GM19238 (cell line): ENCODE results near the gene LENG9.

ENCODE experiments used
- DNase-seq: peaks from one replicate; pipeline ENCODE4 v3.0.0; 2011; ENCODE audit warnings: low spot score; ENCODE audit not compliant: insufficient read length

LENG9 gene

DNA sequence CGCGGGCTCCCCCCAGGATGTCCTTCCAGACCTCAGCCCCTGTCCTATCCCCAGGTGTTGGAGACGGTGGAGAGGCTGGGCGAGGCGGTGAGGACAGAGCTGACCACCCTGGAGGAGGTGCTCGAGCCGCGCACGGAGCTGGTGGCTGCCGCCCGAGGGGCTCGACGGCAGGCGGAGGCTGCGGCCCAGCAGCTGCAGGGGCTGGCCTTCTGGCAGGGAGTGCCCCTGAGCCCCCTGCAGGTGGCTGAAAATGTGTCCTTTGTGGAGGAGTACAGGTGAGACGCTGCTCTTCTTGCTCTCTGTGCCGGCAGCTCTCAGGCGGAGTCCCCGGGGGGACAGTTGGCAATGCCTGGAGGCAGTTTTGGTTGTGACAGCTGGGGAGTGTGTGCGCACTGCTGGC, 41.4 kb downstream of the LENG9 start:
- no peak for DNase-seq

DNA sequence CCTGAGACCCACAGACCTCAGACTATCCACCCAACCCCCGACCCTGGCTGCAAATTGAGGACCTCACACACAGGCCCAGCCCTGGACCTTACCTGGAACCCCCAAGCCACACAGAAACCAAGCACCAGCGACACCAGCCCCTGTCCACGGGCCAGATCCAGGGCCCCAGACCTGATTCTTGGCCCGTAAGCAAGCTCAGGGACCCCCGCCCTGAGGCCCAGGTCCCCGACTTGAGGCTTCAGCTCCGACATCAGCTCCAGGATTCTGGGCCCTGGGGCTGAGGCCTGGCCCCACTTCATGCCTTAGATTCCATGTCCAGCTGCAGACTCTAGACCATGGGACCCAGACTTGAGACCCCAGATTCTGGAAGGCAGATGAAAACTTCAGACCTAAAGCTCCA, 42.1 kb downstream of the LENG9 start:
- DNase-seq = no peak

DNA sequence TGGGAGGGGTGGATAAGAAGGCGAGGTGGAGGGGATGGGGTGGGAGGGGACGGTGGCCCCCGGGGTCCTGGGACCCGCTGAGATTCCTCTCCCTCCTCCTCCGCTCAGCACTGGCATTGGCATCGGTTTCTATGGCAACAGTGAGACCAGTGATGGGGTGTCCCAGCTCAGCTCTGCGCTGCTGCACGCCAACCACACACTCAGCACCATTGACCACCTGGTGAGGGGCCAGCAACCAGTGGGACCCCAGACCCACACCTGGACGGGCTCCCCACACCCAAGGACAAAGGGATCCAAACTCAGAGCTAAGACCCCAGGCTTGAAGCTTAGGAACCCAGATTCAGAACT, 42.4 kb downstream of the LENG9 start:
- DNase-seq = no peak

DNA sequence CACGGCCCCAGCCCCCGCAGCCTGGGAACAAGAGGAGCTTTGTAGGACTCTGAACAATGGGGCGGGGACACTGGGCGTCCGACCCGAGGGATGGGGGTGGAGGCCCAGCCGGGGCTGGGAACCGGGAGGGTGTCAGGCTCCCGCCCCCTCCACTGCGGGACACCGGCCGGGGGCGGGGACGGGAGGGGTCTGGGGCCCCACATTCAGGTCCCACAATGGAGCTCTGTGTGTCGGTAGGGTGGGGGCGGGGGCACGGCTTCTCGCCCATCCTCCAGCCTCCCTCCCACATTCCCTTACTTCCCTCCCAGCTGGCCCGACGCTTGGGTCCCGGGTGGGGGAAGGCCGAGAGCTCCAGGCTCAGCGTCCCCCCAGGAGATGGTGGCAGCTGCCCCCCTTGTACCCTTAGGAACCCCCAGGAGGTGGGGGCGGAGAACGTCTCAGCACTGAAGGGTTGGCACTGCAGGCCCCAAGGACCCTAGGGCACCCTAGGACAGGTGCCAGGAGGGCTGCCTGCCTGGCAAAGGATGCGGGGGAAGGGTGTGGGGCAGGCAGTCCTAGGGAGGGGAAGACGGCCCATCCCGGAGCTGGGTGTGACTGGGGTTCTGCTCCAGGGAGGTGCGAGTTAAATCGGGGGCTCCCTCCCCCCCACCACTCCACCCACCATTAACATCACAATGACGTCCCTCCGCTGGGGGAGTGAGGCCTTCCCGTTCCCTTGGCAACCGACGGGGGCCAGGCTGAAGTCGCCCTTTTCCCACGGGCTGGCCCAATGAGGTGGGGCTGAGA, 43.0 kb downstream of the LENG9 start:
- DNase-seq = no peak

DNA sequence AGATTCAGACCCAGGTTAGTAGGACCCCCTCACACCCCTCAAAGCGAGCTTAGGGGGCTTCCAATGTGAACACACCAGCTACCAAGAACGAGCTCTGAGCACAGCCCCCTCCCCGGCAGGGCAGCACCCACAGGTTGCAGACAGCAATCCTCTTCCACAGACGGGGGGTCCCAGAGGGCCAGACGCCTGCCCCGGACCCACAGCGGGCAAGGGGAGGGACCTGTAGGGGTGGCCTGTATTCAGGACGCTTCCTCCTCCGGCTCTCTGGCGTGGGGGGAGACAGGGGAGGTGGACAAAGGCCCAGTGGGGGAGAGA, 43.6 kb downstream of the LENG9 start:
- no peak for DNase-seq

DNA sequence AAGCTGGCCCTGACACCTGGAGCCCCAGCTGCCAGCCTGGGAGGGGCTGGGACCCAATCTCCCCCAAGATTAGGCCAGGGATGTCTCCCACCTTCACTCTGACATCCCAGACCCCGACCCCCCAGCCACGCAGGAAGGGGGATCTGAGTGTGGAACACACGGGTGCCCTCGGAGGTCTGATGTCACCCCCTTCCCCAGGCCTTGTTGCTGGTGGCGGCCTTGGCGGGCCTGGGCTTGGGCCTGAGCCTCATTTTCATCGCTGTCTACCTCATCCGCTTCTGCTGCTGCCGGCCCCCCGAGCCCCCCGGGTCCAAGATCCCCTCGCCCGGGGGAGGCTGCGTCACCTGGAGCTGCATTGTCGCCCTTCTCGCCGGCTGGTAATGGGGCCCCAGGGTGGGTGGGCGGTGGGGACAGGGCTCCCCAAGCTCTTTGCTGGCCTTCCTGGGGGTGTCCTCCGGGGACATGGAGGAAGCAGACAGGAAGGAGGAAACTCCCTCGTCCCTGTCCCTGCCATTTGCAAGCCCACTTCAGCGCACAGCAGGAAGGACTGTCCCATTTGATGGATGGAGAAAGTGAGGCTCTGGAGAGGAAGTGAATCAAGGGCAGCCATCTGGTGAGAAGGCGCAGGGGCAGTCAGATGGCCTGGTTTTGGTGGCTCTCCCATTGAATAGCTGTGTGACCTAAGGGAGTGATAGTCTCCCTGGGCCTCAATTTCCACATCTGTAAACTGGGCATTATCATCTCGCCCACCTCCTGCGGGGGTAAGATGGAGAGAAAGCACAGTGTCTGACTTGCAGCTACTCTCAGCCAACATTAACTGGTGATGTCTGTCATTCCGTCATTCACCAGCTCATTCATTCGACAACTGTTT, 44.4 kb downstream of the LENG9 start:
- no peak for DNase-seq

DNA sequence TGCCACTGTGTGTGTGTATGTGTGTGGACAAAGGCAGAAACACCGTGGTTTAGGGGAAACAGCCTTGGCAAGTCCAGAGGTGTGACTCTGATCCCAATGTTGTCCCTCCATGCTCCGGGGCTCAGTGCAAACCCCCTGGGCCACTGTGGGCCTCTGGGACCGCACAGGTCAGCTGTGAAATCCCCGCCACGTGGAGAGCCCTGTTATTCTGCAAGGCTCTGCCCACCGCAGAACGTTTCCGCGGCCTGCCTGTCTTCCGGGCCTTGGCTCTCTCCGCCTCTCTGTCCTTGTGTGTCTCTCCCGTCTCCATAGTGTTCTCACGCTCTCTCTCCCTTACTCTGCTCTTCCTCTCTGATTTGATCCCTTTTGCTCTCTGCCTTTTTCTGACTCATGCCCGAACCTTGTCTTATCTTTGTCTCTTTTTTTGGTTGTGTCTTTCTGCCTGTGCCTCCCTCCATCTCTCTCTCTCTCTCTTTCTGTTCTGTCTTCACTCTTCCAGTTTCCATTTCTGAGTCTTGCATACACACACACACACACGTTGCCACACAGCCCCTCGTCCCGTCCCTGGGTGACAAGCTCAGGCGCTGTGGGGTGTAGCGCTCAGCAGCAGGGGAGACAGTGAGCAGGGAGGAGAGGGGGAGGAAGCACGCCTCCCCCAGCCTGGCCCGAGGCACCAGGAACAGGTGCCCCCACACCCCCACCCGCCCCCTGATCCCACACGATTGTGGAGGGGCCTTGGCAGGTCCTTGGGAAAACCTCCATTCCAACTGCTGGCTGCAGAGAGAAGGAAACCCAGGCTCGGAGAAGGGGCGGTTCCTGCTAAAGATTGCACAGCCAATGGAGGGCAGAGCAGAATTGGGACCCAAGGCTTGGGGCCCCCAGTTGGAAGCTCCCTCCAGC, 45.3 kb downstream of the LENG9 start:
- DNase-seq = peak; percentile 63

DNA sequence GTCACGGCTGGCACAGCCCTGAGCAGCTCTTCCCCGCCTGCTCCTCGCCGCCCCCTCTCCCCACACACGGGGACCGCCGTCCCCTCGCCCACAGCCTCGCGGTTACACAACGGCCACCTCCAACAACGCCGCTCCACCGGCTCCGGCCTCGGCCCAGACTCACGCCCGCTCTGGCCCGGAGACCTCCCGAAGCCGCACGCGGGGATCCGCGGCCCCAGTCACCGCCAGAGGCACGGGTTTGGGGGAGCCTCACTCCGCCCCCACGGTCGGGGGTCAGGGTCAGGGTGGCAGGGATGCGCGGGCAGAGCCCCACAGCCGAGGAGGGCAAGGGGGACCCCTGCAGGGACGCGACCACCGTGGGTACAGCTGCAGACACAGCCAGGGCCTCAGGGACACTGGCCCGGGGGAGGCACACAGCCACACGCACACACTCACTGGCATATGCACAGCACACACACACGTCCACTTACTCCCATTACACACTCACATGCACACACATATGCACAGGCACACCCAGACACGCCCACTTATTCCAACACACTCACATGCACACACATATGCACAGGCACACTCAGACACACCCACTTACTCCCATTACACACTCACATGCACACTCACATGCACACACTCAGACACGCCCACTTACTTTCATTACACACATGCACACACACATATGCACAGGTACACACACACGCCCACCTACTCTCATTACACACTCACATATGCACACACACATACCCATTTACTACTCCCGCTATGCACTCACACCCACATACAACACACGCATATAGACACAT, 46.7 kb downstream of the LENG9 start:
- DNase-seq = no peak

DNA sequence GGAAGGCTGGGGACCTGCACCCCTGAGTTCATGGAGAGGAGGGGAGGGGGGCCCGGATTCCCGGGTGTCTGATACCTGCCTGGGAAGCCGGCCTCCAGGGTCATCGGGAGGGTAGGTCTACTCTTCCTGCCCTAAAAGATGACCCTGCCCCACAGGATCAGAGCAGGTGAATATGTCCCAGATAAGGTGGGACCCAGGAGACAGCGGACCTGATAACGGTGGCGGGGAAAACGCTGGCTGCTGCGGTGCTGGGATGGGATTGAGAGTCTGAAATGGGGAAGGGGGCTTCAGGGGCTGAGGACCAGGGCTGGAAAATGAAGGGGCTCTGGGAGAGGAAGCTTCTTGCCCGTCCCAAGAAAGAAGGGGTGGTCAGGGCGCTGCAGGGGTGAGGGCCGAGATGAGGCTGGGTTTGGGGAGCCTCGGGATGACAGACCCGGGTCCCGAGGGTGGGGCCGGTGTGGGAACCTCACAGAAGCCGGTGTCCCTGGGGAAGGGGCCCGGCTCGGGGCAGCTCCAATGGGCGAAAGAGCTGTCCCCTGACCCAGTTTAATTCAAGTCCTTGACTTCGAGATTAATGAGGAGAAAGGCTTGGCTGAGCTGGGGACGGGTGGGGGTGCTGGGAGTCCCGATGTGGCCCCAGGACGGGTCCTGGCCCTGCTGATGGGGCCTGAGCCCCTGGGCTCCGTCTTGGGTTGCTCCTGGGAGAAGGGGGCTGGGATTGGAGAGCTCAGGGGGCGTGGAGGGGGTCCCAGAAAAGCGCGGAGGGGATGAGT, 47.5 kb downstream of the LENG9 start:
- DNase-seq = no peak

DNA sequence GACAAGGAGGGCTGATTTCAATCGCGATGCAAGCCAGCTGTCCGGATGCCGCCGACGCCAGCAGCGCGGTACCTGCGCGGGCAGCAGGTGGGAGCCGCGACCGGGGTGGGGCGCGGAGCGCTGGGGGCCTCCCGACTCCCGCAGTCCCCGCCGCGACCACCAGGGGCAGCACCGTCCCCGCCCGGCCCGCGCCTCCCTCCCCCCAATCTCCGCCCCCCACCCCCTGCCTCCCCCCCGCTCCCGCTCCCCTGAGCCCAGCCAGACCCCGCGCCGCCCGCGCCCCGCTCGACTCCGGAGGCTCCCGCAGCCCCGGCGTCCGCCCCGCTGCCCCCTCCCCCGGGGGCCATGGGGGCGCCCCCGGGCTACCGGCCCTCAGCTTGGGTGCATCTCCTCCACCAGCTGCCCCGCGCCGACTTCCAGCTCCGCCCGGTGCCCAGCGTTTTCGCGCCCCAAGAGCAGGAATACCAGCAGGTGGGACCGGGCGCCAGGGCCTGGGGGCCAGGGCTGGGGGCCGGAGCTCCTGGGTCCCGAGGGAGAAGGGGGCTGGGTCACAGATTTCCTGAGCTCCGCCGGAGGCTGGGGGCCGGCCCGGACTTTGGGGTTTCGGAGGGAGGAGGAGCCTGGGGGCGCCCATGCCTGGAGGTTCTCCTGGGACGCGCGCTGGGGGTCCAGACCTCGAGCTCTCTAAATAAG, 48.2 kb downstream of the LENG9 start, which contains the start of gene TTYH1:
TTYH1 (plus strand) TSS at position 257 of the 693 bp plus-strand sequence; CDS start at position 346, 89 bp downstream.
- DNase-seq = no peak

DNA sequence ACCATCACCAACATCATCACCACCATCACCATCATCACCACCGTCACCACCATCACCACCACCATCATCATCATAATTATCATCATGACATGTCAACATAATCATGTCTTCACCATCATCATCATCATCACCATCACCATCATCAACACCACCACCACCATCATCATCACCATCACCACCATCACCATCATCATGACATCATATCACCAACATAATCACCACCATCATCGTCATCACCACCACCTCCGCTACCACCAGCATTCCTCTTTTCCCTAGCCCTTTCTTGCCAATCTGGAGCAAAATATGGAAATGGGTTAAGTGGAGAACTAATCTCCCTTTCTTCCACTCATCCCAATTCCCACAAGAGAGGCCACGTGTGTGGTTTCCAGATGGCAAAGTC, 49.4 kb downstream of the LENG9 start:
- no peak for DNase-seq

DNA sequence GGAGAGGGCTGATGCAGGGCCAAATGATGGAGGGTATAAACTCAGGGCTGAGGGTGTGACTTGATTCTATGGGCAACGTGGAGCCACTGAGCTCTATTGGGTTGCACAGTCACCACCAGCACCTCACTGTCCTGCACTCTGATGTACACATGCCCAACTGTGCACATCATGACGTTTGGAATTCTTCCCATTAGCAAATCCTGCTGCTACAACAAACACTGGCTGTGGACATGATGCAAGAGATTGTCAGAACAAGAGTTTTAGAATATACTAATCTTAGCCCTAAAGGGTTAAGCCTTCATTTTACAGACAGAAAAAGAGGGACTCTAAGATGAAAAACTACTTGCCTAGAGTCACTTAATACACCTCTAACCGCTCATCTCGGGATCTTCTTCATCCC, 50.7 kb downstream of the LENG9 start:
- no peak for DNase-seq
